IMR-90 (cell line): ENCODE data around the gene GPHA2.

ENCODE experiments used
- BHLHE40 ChIP-seq: fragments of 150-350 bp; IDR thresholded peaks from 2 replicates; pipeline ENCODE4 v1.6.1; 2016; ENCODE audit warnings: mild to moderate bottlenecking, low read depth, low read length
- CEBPB ChIP-seq: IDR thresholded peaks from 2 replicates; pipeline ENCODE4 v1.6.1; 2012; ENCODE audit warnings: low read depth, low read length, improper control_type of control experiment
- CTCF ChIP-seq: conservative IDR thresholded peaks from 2 replicates; pipeline ENCODE4 v1.5.1; 2012; ENCODE audit warnings: mild to moderate bottlenecking, low read depth, low read length, improper control_type of control experiment
- POLR2A ChIP-seq: IDR thresholded peaks from 2 replicates; pipeline ENCODE4 v1.6.1; 2012; ENCODE audit warnings: mild to moderate bottlenecking, low read depth, low read length
- RCOR1 ChIP-seq: IDR thresholded peaks from 2 replicates; pipeline ENCODE4 v1.6.1; 2012; ENCODE audit warnings: mild to moderate bottlenecking, low read length, improper control_type of control experiment; ENCODE audit not compliant: insufficient replicate concordance

GRCh38 chr11:64898541-64898940 lies 37.2 kb downstream of the GPHA2 start:
- TF ChIP-seq RCOR1 = no peak
- TF ChIP-seq CTCF = no peak
- no peak for TF ChIP-seq BHLHE40
- TF ChIP-seq POLR2A = no peak
- no peak for TF ChIP-seq CEBPB
